H1 (cell line): ENCODE measurements around the gene LRRC23. TPM values are rescaled to one million over a fixed set of nuclear protein-coding genes. Genes with fewer than 3 reads are reported as not detected.
A peak's percentile ranks its signal among the peaks of the same experiment; 100 is the strongest.

ENCODE experiments used
- BACH1 ChIP-seq: IDR thresholded peaks from 2 replicates; pipeline ENCODE4 v1.6.1; 2012; ENCODE audit warnings: low read length, improper control_type of control experiment
- CBX5 ChIP-seq: fragments of 300-800, 300-1000 bp; sonication (generic); IDR thresholded peaks from 2 replicates; pipeline ENCODE4 v1.7.1; 2016; ENCODE audit warnings: antibody characterized with exemption, low read length, low read depth
- CHD1 ChIP-seq: IDR thresholded peaks from 2 replicates; pipeline ENCODE4 v1.6.1; 2012; ENCODE audit warnings: low read depth, low read length, improper control_type of control experiment
- CHD7 ChIP-seq: fragments of 300-600 bp; sonication (generic); IDR thresholded peaks from 2 replicates; pipeline ENCODE4 v1.7.1; 2012; ENCODE audit warnings: low read length, moderate library complexity, mild to moderate bottlenecking, inconsistent platforms; ENCODE audit not compliant: insufficient replicate concordance
- EP300 ChIP-seq, 2 experiments: IDR thresholded peaks; 1 replicate in 1 of 2; 2 replicates in 1 of 2; pipeline ENCODE4 v1.6.1; 2011 to 2012; ENCODE audit warnings: low read depth in 2 of 2, low read length in 2 of 2, mild to moderate bottlenecking in 2 of 2, borderline replicate concordance in 1 of 2, inconsistent platforms in 1 of 2, moderate library complexity in 1 of 2
- KDM1A ChIP-seq: fragments of 200-600, 300-600 bp; sonication (generic); IDR thresholded peaks from 2 replicates; pipeline ENCODE4 v1.7.1; 2016; ENCODE audit warnings: mild to moderate bottlenecking, low read length, borderline replicate concordance
- NANOG ChIP-seq: IDR thresholded peaks from 2 replicates; pipeline ENCODE4 v1.6.1; 2011; ENCODE audit warnings: low read length, low read depth, mild to moderate bottlenecking, inconsistent platforms; ENCODE audit not compliant: insufficient read depth, poor library complexity, severe bottlenecking
- TAF1 ChIP-seq: IDR thresholded peaks from 2 replicates; pipeline ENCODE4 v1.6.1; 2011; ENCODE audit warnings: mild to moderate bottlenecking, low read depth, low read length
- TAF7 ChIP-seq: optimal IDR thresholded peaks from 2 replicates; pipeline ENCODE3; 2011; ENCODE audit warnings: low read depth, mild to moderate bottlenecking, inconsistent platforms, low read length, moderate library complexity, borderline replicate concordance
- polyA plus RNA-seq, 7 experiments: library from polyadenylated mRNA; depleted of rRNA in 3 of 7; stranded (reverse) in 5 of 7; unstranded in 2 of 7; fragments of >200 nt in 5 of 7; fragments of 200-250 nt in 2 of 7; gene quantifications; 1 replicate in 5 of 7; 2 replicates in 1 of 7; 4 replicates in 1 of 7; pipeline versions ENCODE4 v1.2.1 to v1.2.3, GENCODE V29; 2011 to 2013; ENCODE audit warnings: missing spikeins in 2 of 7, mixed read lengths in 2 of 7
- total RNA-seq: library from RNA; stranded (reverse); fragmentation: NEBNext Ultra II Directional; extraction: Animal tissue kit (Norgen Biotek cat#: 25700); gene quantifications from 2 replicates; pipeline ENCODE4 v1.2.1, GENCODE V29; 2021

The LRRC23 gene
- total and polyA plus RNA-seq, 2 of the 8 experiments (the other 6 are each of a cell fraction or from before 2014, with no cell fraction given): 2.5 to 3.6 TPM

- TF ChIP-seq NANOG (no peak), CHD1 (no peak), TAF7 (peak; percentile 31), CHD7 (no peak), EP300 (IDR thresholded peaks at IDR 0.05; ENCODE audit: borderline replicate concordance in 1 of 2, low read depth in 2 of 2, low read length in 2 of 2) (no peak), TAF1 (peak; percentile 46; the same call in 1 of the 2 replicates), KDM1A (no peak), BACH1 (no peak), CBX5 (no peak)
Measured at GRCh38 chr12:6872073-6873048, 32.3 kb upstream of the LRRC23 start (continued).
